Measurements from ENCODE around the gene WDR53. TPM values are rescaled to one million over a fixed set of nuclear protein-coding genes. Genes with fewer than 3 reads are reported as not detected.
"Not testable (repeated sequence)": the region's sequence is repeated elsewhere in the genome, so short reads cannot be mapped to it uniquely, and the experiment has no call there.

WDR53 gene
- total RNA-seq, 2 experiments from 2014 or later = 18.4 to 20.9 TPM

DNA sequence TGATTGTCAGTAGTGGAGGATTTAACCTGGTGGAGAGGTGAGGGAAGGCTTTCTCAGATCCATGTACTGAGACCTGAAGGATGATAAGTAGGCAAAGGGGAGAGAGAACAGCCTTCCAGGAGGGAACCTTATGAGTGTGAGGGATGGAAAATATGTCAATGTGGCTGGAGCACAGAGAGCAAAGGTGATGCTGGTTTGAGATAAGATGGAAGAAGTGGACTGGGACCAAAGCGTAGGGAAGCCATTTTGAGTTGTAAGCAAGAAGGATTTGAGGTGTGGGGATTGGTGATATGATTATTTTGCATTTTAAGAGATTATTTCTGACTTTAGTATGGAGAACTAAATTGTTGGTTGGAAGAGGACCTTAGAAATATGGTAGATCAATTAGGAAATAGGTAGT, 4.0 kb upstream of the WDR53 start:
- Histone ChIP-seq H3K4me1 (ENCODE audit: insufficient read depth, low read length) (peaks cover 35% of the 10 kb centered on the region), H3K27me3 (ENCODE audit: control insufficient read depth in 1 of 2, insufficient read depth in 2 of 2, low read length in 2 of 2) (no peaks in the 10 kb centered on the region), H3K9me3 (ENCODE audit: control insufficient read depth in 1 of 2, insufficient read depth in 1 of 2, low read length in 2 of 2) (no peaks in the 10 kb centered on the region), H3K4me3 (ENCODE audit: low read length) (no peak overlapping the region), H3K36me3 (ENCODE audit: insufficient read depth, low read length) (no peaks in the 10 kb centered on the region), H3K27ac (ENCODE audit: low read depth in 1 of 2, low read length in 2 of 2) (no peak overlapping the region)
- intact Hi-C loops (cut with DNase I, micrococcal nuclease) = no loop called here
- Mint-ChIP-seq H3K9me3 (no peaks in the 10 kb centered on the region), H3K36me3 (ENCODE audit: low read depth) (peaks cover 24% of the 10 kb centered on the region), H3K27ac (no peak overlapping the region), H3K4me1 (ENCODE audit: low read depth) (peaks cover 37% of the 10 kb centered on the region), H3K27me3 (no peaks in the 10 kb centered on the region), H3K4me3 (no peak overlapping the region)
- ATAC-seq (ENCODE audit: poor library complexity) = no peak
- no peak for TF ChIP-seq CTCF (IDR thresholded peaks at IDR 0.05)
- POLR2A ChIA-PET = interaction anchor here (0.8 to 1.0 kb wide), 2 partner anchors 26 to 43 kb away, joined by 3 read pairs; no protein-coding TSS in a partner anchor
- CTCF ChIA-PET = no interaction called here
- DNase-seq = no peak

DNA sequence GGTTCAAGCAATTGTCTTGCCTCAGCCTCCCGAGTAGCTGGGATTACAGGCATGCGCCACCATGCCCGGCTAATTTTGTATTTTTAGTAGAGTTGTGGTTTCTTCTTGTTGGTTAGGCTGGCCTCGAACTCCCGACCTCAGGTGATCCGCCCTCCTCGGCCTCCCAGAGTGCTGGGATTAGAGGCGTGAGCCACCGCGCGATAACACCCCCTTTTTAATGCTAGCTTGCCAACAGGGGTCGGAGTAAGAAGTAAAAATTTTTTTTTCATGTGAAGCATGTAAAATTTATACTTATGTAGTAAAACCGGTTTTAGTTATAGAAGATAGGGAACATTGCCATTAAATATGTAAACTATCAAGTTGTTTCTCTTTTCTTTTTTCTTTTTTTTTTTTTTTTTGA, 2.0 kb upstream of the WDR53 start:
- H3K27me3 ChIP-seq (ENCODE audit: control insufficient read depth in 1 of 2, insufficient read depth in 2 of 2, low read length in 2 of 2); H3K9me3 ChIP-seq (ENCODE audit: control insufficient read depth in 1 of 2, insufficient read depth in 1 of 2, low read length in 2 of 2); ATAC-seq (ENCODE audit: poor library complexity); CTCF ChIA-PET; H3K9me3 Mint-ChIP-seq; H3K27me3 Mint-ChIP-seq; H3K27ac Mint-ChIP-seq; H3K4me3 ChIP-seq (ENCODE audit: low read length); DNase-seq; intact Hi-C loops (cut with DNase I, micrococcal nuclease); H3K27ac ChIP-seq (ENCODE audit: low read depth in 1 of 2, low read length in 2 of 2): not testable (repeated sequence)
- Mint-ChIP-seq H3K4me3 (peak overlapping the region; percentile 94), H3K36me3 (ENCODE audit: low read depth) (peaks cover 33% of the 10 kb centered on the region), H3K4me1 (ENCODE audit: low read depth) (peaks cover 38% of the 10 kb centered on the region)
- POLR2A ChIA-PET = interaction anchor here (1.2 kb wide), 1 partner anchor 29 kb away, joined by 3 read pairs; no protein-coding TSS in a partner anchor
- Histone ChIP-seq H3K4me1 (ENCODE audit: insufficient read depth, low read length) (peaks cover 39% of the 10 kb centered on the region), H3K36me3 (ENCODE audit: insufficient read depth, low read length) (peaks cover 10% of the 10 kb centered on the region)

DNA sequence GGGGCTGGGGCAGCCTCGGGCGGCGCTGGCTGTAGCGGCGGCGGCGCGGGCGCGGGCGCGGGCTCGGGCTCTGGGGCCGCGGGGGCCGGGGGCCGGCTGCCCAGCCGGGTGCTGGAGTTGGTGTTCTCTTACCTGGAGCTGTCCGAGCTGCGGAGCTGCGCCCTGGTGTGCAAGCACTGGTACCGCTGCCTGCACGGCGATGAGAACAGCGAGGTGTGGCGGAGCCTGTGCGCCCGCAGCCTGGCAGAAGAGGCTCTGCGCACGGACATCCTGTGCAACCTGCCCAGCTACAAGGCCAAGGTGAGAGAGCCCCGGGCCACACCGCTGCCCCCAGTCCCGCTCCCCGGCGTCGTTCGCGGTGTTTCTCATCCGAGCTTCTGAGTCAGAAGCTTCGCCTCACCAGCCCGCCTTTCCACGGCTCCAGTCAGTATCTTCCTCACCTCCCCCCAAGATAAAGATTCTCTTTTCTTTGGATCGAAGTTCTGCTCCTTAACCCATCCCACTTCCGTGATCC, 706 bp upstream of the WDR53 start:
- H3K27ac ChIP-seq (ENCODE audit: low read depth in 1 of 2, low read length in 2 of 2) = peak overlapping the region; percentile 40 to 67
- Mint-ChIP-seq H3K9me3 (no peaks in the 10 kb centered on the region), H3K27ac (peak overlapping the region; percentile 88), H3K27me3 (no peaks in the 10 kb centered on the region), H3K4me3 (peak overlapping the region; percentile 94), H3K36me3 (ENCODE audit: low read depth) (peaks cover 35% of the 10 kb centered on the region), H3K4me1 (ENCODE audit: low read depth) (peaks cover 41% of the 10 kb centered on the region)
- ATAC-seq (ENCODE audit: poor library complexity) (peak; percentile 47), DNase-seq (peak; percentile 25 to 82 (median 46))
- CTCF ChIA-PET = interaction anchor here (1.1 to 2.0 kb wide), 3 partner anchors 40 to 373 kb away, joined by 6 to 7 read pairs (median 6); partner anchors contain the start of genes NCBP2 and PAK2
- no peak for TF ChIP-seq CTCF (IDR thresholded peaks at IDR 0.05)
- POLR2A ChIA-PET = interaction anchor here (0.5 to 2.6 kb wide), 24 partner anchors 8 to 460 kb away, joined by 3 to 27 read pairs (median 6); partner anchors contain the start of genes CEP19, DYNLT2B, MELTF and NCBP2
- peaks cover 42% of the 10 kb centered on the region for H3K4me1 ChIP-seq (ENCODE audit: insufficient read depth, low read length)
- H3K9me3 ChIP-seq (ENCODE audit: control insufficient read depth in 1 of 2, insufficient read depth in 1 of 2, low read length in 2 of 2) = no peaks in the 10 kb centered on the region
- H3K27me3 ChIP-seq (ENCODE audit: control insufficient read depth in 1 of 2, insufficient read depth in 2 of 2, low read length in 2 of 2) = no peaks in the 10 kb centered on the region
- H3K4me3 ChIP-seq (ENCODE audit: low read length) = peak overlapping the region; percentile 76
- peaks cover 10% of the 10 kb centered on the region for H3K36me3 ChIP-seq (ENCODE audit: insufficient read depth, low read length)
- intact Hi-C loops (cut with DNase I, micrococcal nuclease) = loop anchor here (1.0 to 5.0 kb wide), 4 partner anchors 42 to 298 kb away; partner anchors contain the start of genes RNF168 (in 2 of the 2), CEP19 (in 1 of the 2), PIGX (in 1 of the 2) and SENP5 (in 1 of the 2)

All from CD4-positive, alpha-beta T cell (primary cell).